ENCODE measurements around the gene GLT1D1.

Gene GLT1D1

GRCh38 chr12:128863957-128864356 is 10.7 kb downstream of the GLT1D1 start:
- no peak overlapping the region for H3K4me3 ChIP-seq (replicated peaks; ENCODE audit: low read depth, low read length)
- H3K36me3 ChIP-seq (ENCODE audit: control insufficient read depth, insufficient read depth, low read length) = no peaks in the 10 kb centered on the region
- DNase-seq (ENCODE audit: extremely low read depth, insufficient read length) = no peak
- H3K27me3 ChIP-seq (replicated peaks; ENCODE audit: control insufficient read depth, insufficient read depth, low read length) = no peaks in the 10 kb centered on the region
- no peak for TF ChIP-seq CTCF (IDR thresholded peaks at IDR 0.05; ENCODE audit: insufficient read depth, low read length, poor library complexity, severe bottlenecking)

GRCh38 chr12:128864516-128865186 is 11.4 kb downstream of the GLT1D1 start:
- no peak overlapping the region for H3K4me3 ChIP-seq (replicated peaks; ENCODE audit: low read depth, low read length)
- H3K27me3 ChIP-seq (replicated peaks; ENCODE audit: control insufficient read depth, insufficient read depth, low read length) = no peaks in the 10 kb centered on the region
- no peak for DNase-seq (ENCODE audit: extremely low read depth, insufficient read length)
- no peak for TF ChIP-seq CTCF (IDR thresholded peaks at IDR 0.05; ENCODE audit: insufficient read depth, low read length, poor library complexity, severe bottlenecking)
- no peaks in the 10 kb centered on the region for H3K36me3 ChIP-seq (ENCODE audit: control insufficient read depth, insufficient read depth, low read length)

GRCh38 chr12:128867466-128867865 is 14.2 kb downstream of the GLT1D1 start:
- no peaks in the 10 kb centered on the region for H3K36me3 ChIP-seq (ENCODE audit: control insufficient read depth, insufficient read depth, low read length)
- H3K27me3 ChIP-seq (replicated peaks; ENCODE audit: control insufficient read depth, insufficient read depth, low read length) = no peaks in the 10 kb centered on the region
- H3K4me3 ChIP-seq (replicated peaks; ENCODE audit: low read depth, low read length) = no peak overlapping the region
- no peak for TF ChIP-seq CTCF (IDR thresholded peaks at IDR 0.05; ENCODE audit: insufficient read depth, low read length, poor library complexity, severe bottlenecking)
- no peak for DNase-seq (ENCODE audit: extremely low read depth, insufficient read length)

GRCh38 chr12:128871516-128871892 is 18.2 kb downstream of the GLT1D1 start:
- TF ChIP-seq CTCF (IDR thresholded peaks at IDR 0.05; ENCODE audit: insufficient read depth, low read length, poor library complexity, severe bottlenecking) = no peak
- no peaks in the 10 kb centered on the region for H3K36me3 ChIP-seq (ENCODE audit: control insufficient read depth, insufficient read depth, low read length)

GRCh38 chr12:128872303-128872702 is 19.0 kb downstream of the GLT1D1 start:
- no peak overlapping the region for H3K4me3 ChIP-seq (replicated peaks; ENCODE audit: low read depth, low read length)
- no peaks in the 10 kb centered on the region for H3K27me3 ChIP-seq (replicated peaks; ENCODE audit: control insufficient read depth, insufficient read depth, low read length)
- no peaks in the 10 kb centered on the region for H3K36me3 ChIP-seq (ENCODE audit: control insufficient read depth, insufficient read depth, low read length)
- no peak for DNase-seq (ENCODE audit: extremely low read depth, insufficient read length)
- no peak for TF ChIP-seq CTCF (IDR thresholded peaks at IDR 0.05; ENCODE audit: insufficient read depth, low read length, poor library complexity, severe bottlenecking)

More at GRCh38 chr12:128871516-128871892, 18.2 kb downstream of the GLT1D1 start:
- no peaks in the 10 kb centered on the region for H3K27me3 ChIP-seq (replicated peaks; ENCODE audit: control insufficient read depth, insufficient read depth, low read length)
- H3K4me3 ChIP-seq (replicated peaks; ENCODE audit: low read depth, low read length) = no peak overlapping the region
- no peak for DNase-seq (ENCODE audit: extremely low read depth, insufficient read length)

GRCh38 chr12:128876559-128876958 is 23.3 kb downstream of the GLT1D1 start:
- Histone ChIP-seq H3K4me3 (replicated peaks; ENCODE audit: low read depth, low read length) (no peak overlapping the region), H3K36me3 (ENCODE audit: control insufficient read depth, insufficient read depth, low read length) (no peaks in the 10 kb centered on the region), H3K27me3 (replicated peaks; ENCODE audit: control insufficient read depth, insufficient read depth, low read length) (no peaks in the 10 kb centered on the region)
- no peak for TF ChIP-seq CTCF (IDR thresholded peaks at IDR 0.05; ENCODE audit: insufficient read depth, low read length, poor library complexity, severe bottlenecking)
- DNase-seq (ENCODE audit: extremely low read depth, insufficient read length) = no peak
